ENCODE data around the gene GOSR1.

DNA sequence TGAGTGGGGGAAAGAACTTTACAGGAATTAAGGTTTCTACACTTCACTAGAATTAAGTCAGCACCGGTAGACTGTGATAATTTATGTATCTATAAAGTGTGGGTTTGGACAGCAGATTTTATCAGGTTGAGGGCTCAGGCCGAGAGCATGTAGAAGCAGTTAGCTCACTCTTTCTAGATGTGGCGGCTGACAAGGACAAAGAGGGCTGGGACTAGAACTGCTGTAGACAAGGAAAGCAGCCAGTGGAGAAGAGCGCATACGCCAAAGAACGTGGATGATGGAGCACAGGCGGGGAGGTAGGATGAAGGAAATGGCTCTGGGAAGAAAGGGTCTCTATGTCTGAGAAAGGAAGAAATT lies 504 bp upstream of the GOSR1 start:
- TF ChIP-seq, protein P1, sequence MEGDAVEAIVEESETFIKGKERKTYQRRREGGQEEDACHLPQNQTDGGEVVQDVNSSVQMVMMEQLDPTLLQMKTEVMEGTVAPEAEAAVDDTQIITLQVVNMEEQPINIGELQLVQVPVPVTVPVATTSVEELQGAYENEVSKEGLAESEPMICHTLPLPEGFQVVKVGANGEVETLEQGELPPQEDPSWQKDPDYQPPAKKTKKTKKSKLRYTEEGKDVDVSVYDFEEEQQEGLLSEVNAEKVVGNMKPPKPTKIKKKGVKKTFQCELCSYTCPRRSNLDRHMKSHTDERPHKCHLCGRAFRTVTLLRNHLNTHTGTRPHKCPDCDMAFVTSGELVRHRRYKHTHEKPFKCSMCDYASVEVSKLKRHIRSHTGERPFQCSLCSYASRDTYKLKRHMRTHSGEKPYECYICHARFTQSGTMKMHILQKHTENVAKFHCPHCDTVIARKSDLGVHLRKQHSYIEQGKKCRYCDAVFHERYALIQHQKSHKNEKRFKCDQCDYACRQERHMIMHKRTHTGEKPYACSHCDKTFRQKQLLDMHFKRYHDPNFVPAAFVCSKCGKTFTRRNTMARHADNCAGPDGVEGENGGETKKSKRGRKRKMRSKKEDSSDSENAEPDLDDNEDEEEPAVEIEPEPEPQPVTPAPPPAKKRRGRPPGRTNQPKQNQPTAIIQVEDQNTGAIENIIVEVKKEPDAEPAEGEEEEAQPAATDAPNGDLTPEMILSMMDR (IDR thresholded peaks at IDR 0.05) = no peak
- no peak for TF ChIP-seq POLR2A (IDR thresholded peaks at IDR 0.05)
